HEK293 (cell line): Measurements from ENCODE around the gene NFE2L2.

ENCODE experiments used
- CTCF ChIP-seq: fragments of 450-650 bp; formaldehyde crosslinking; IDR thresholded peaks from 2 replicates; pipeline ENCODE4 v1.5.1; 2016; ENCODE audit warnings: missing biosample characterization, missing genetic modification characterization
- GLI2 ChIP-seq: fragments of 450-650 bp; formaldehyde crosslinking; IDR thresholded peaks from 2 replicates; pipeline ENCODE4; 2017; ENCODE audit warnings: missing biosample characterization, missing genetic modification characterization, low read depth, borderline replicate concordance
- PRDM10 ChIP-seq: fragments of 450-650 bp; formaldehyde crosslinking; IDR thresholded peaks from 2 replicates; pipeline ENCODE4 v1.5.1; 2016; ENCODE audit warnings: missing biosample characterization, missing genetic modification characterization
- SALL2 ChIP-seq: fragments of 450-650 bp; formaldehyde crosslinking; IDR thresholded peaks from 2 replicates; pipeline ENCODE4 v1.5.0; 2017; ENCODE audit warnings: missing biosample characterization, mild to moderate bottlenecking, missing genetic modification characterization, borderline replicate concordance
- ZBTB20 ChIP-seq: fragments of 450-650 bp; formaldehyde crosslinking; IDR thresholded peaks from 2 replicates; pipeline ENCODE4 v1.5.1; 2016; ENCODE audit warnings: missing biosample characterization, missing genetic modification characterization
- ZFP69B ChIP-seq: fragments of 450-650 bp; formaldehyde crosslinking; IDR thresholded peaks from 2 replicates; pipeline ENCODE4 v1.5.1; 2016; ENCODE audit warnings: missing biosample characterization, missing genetic modification characterization
- ZNF184 ChIP-seq: fragments of 450-650 bp; IDR thresholded peaks from 2 replicates; pipeline ENCODE4 v1.5.1; 2018; ENCODE audit warnings: missing biosample characterization, mild to moderate bottlenecking, missing genetic modification characterization
- ZNF670 ChIP-seq: fragments of 450-650 bp; formaldehyde crosslinking; IDR thresholded peaks from 2 replicates; pipeline ENCODE4 v1.5.1; 2016; ENCODE audit warnings: missing biosample characterization, missing genetic modification characterization, low read depth

GRCh38 chr2:177232098-177232704 lies 32.3 kb downstream of the NFE2L2 start:
- no peak for TF ChIP-seq ZFP69B (tag by site-specific recombination)
- no peak for TF ChIP-seq CTCF (tag by site-specific recombination)
- TF ChIP-seq ZNF670 = no peak
- no peak for TF ChIP-seq ZNF184 (tag by site-specific recombination)
- no peak for TF ChIP-seq SALL2 (tag by site-specific recombination)
- TF ChIP-seq ZBTB20 (tag by site-specific recombination) = no peak
- no peak for TF ChIP-seq GLI2 (tag by site-specific recombination)
- no peak for TF ChIP-seq PRDM10 (tag by site-specific recombination)
